K562 (cell line): ENCODE results near the gene ZNF350.

Experiments
- BCLAF1 ChIP-seq, 2 experiments: fragments of 450-650 bp in 1 of 2; IDR thresholded peaks; 2 replicates each; pipeline ENCODE4 v1.6.1; 2011 to 2017; ENCODE audit warnings: low read depth in 2 of 2, antibody characterized with exemption in 1 of 2, borderline replicate concordance in 1 of 2, low read length in 1 of 2, mild to moderate bottlenecking in 1 of 2, mixed read lengths in 1 of 2; ENCODE audit not compliant: control insufficient read depth in 1 of 2
- CTCF ChIP-seq, 3 experiments: IDR thresholded peaks in 2 of 3; conservative IDR thresholded peaks in 1 of 3; 2 replicates each; pipeline ENCODE4 v1.5.1; 2011 to 2012; ENCODE audit warnings: low read length in 3 of 3, mild to moderate bottlenecking in 3 of 3, control low read depth in 2 of 3, improper control_type of control experiment in 1 of 3, inconsistent platforms in 1 of 3, low read depth in 1 of 3, mixed read lengths in 1 of 3, moderate library complexity in 1 of 3; ENCODE audit not compliant: insufficient read depth in 2 of 3
- CXXC5 ChIP-seq: fragments of 250-450 bp; sonication (Bioruptor Pico); IDR thresholded peaks from 2 replicates; pipeline ENCODE4 v1.8.0; 2022; ENCODE audit warnings: inconsistent platforms, mild to moderate bottlenecking, moderate library complexity
- EP300 ChIP-seq: IDR thresholded peaks from 2 replicates; pipeline ENCODE4 v1.6.1; 2012; ENCODE audit warnings: low read length, improper control_type of control experiment
- FOXK2 ChIP-seq, 2 experiments: fragments of 450-650 bp; IDR thresholded peaks in 1 of 2; conservative IDR thresholded peaks in 1 of 2; 2 replicates each; pipeline ENCODE4 v1.6.1; 2016; ENCODE audit warnings: low read depth in 2 of 2, mild to moderate bottlenecking in 1 of 2
- GATA2 ChIP-seq: sonication (generic); formaldehyde crosslinking; IDR thresholded peaks from 2 replicates; pipeline ENCODE4 v1.4.0; 2020; ENCODE audit warnings: mild to moderate bottlenecking, missing genetic modification reagents
- HDAC6 ChIP-seq: IDR thresholded peaks from 2 replicates; pipeline ENCODE4 v1.6.1; 2012; ENCODE audit warnings: low read depth, mild to moderate bottlenecking, control low read depth, inconsistent platforms, low read length, moderate library complexity
- PCBP1 ChIP-seq: fragments of 200-400 bp; formaldehyde crosslinking; IDR thresholded peaks from 2 replicates; pipeline ENCODE4 v1.6.1; 2018; ENCODE audit warnings: mild to moderate bottlenecking, low read depth, low read length; ENCODE audit not compliant: poor library complexity, severe bottlenecking
- POLR2A ChIP-seq: fragments of 450-650 bp; conservative IDR thresholded peaks from 2 replicates; pipeline ENCODE4 v1.6.1; 2016
- RAD51 ChIP-seq: fragments of 450-650 bp; IDR thresholded peaks from 2 replicates; pipeline ENCODE4 v1.7.1; 2016; ENCODE audit warnings: low read depth, mild to moderate bottlenecking, borderline replicate concordance
- SAFB2 ChIP-seq: fragments of 200-400 bp; formaldehyde crosslinking; IDR thresholded peaks from 2 replicates; pipeline ENCODE4 v1.6.1; 2018; ENCODE audit warnings: borderline replicate concordance, low read length, low read depth, moderate library complexity; ENCODE audit not compliant: severe bottlenecking
- TFE3 ChIP-seq: fragments of 450-650 bp; formaldehyde crosslinking; IDR thresholded peaks from 2 replicates; pipeline ENCODE4 v1.4.0; 2020; ENCODE audit warnings: mild to moderate bottlenecking, mixed read lengths
- XRCC5 ChIP-seq: fragments of 200-400 bp; formaldehyde crosslinking; IDR thresholded peaks from 2 replicates; pipeline ENCODE4 v1.6.1; 2017; ENCODE audit warnings: low read depth, mild to moderate bottlenecking, low read length
- ZFX ChIP-seq: sonication (generic); formaldehyde crosslinking; IDR thresholded peaks from 2 replicates; pipeline ENCODE4 v1.8.0; 2022; ENCODE audit warnings: mild to moderate bottlenecking, missing genetic modification reagents, moderate library complexity

- no peak for TF ChIP-seq CTCF (IDR thresholded peaks at IDR 0.05 in 2 of 3, conservative IDR thresholded peaks at IDR 0.05 in 1 of 3; ENCODE audit: insufficient read depth in 2 of 3, low read depth in 1 of 3, low read length in 3 of 3)
- TF ChIP-seq CXXC5 (CRISPR knock-in tag), result no peak
- TF ChIP-seq XRCC5, result no peak
- TF ChIP-seq BCLAF1 (IDR thresholded peaks at IDR 0.05; ENCODE audit: borderline replicate concordance in 1 of 2, control insufficient read depth in 1 of 2, low read depth in 2 of 2, low read length in 1 of 2), result no peak
- no peak for TF ChIP-seq SAFB2
- no peak for TF ChIP-seq RAD51
- no peak for TF ChIP-seq GATA2 (CRISPR knock-in tag)
- TF ChIP-seq ZFX (CRISPR knock-in tag), result no peak
- no peak for TF ChIP-seq PCBP1
- TF ChIP-seq FOXK2 (conservative IDR thresholded peaks at IDR 0.05 in 1 of 2, IDR thresholded peaks at IDR 0.05 in 1 of 2; ENCODE audit: low read depth in 2 of 2), result no peak
- TF ChIP-seq HDAC6, result no peak
- TF ChIP-seq TFE3 (CRISPR knock-in tag), result no peak
- TF ChIP-seq POLR2A, result no peak
- TF ChIP-seq EP300, result no peak
Measured at GRCh38 chr19:51946602-51947001, 40.0 kb downstream of the ZNF350 start.
